Endometrium (tissue), 2 donors: ENCODE measurements around the gene BEX1.
"Not testable (repeated sequence)": the region's sequence is repeated elsewhere in the genome, so short reads cannot be mapped to it uniquely, and the experiment has no call there.

ENCODE experiments used
- FAIRE-seq: peaks from 2 replicates; lab custom pipeline; 2012; peaks lifted over from hg19 to GRCh38; lab: Jason Lieb, UNC
- donor health status: control.
- donor health status: control.

BEX1 gene

DNA sequence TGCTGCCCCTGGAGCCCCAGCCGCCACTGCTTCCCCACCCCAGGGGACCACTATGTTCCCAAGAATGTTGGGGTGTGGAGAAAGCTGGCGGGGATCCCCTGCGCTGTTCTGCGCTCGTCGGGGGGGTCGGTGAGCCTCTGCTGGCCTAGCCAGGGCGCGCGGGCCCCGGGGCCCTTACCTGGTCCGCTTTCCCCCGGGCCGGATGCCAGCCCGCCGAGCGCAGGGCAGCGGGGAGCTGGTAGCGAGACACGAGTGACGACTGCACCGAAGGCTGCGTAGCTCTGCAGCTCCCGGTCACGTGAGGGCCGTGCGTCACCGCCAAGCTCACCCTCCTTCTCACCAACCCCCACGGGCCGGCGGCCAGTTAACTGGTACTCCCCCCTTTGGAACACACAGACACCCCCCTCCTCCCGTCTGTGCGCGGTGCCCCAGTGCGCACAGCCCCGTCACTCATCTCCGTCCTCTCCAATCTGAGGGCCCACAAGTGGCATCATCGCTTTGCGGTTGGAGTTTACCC lies at the start of gene BEX1:
Gene BEX1, minus strand, starts transcription at position 254 of the 517 bp plus-strand sequence. CDS start 897 bp downstream, outside the sequence.
- no peak for FAIRE-seq

DNA sequence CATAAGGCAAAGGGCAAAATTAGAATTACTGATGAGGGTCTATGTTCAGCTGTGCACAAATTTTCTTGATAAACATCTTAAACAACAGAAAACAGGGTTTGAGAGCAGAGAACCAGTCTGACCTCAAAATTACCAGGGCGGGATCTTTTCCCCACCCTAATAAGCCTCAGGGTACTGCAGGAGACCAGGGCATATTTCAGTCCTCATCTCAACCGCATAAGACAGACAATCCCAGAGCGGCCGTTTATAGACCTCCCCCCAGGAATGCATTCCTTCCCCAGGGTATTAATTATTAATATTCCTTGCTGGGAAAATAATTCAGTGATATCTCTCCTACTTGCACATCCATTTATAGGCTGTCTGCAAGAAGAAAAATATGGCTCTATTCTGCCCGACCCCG lies 45.5 kb upstream of the BEX1 start:
- not testable (repeated sequence) for FAIRE-seq

DNA sequence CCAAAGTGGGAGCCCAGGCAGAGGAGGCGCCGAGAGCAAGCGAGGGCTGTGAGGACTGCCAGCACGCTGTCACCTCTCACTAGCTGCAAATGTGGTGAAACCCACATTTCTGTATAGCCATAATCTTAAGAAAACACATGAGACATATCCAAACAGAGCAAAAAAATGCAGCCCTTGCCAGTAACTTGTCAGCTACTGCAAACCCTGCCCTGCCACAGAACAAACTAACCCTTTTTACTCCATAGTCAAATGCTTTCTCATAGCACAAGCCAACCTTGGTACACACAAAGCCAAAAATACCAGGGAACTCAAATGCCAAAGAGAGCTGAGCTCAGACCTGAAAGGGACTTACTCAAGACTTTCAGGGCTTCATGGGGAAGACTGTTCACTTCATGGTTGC lies 43.9 kb upstream of the BEX1 start:
- FAIRE-seq, result no peak

DNA sequence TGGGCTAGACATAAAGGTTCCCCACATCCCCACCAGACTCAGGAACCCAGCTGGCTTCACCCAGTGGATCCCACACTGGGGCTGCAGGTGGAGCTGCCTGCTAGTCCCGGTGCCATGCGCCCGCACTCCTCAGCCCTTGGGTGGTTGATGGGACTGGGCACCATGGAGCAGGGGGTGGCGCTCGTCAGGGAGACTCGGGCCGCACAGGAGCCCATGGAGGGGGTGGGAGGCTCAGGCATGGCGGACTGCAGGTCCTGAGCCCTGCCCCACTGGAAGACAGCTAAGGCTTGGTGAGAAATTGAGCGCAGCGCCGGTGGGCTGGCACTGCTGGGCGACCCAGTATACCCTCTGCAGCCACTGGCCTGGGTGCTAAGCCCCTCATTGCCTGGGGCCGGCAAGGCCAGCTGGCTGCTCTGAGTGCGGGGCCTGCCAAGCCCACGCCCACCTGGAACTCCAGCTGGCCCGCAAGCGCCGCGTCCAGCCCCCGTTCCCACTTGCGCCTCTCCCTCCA lies 43.3 kb upstream of the BEX1 start:
- FAIRE-seq, result not testable (repeated sequence)

DNA sequence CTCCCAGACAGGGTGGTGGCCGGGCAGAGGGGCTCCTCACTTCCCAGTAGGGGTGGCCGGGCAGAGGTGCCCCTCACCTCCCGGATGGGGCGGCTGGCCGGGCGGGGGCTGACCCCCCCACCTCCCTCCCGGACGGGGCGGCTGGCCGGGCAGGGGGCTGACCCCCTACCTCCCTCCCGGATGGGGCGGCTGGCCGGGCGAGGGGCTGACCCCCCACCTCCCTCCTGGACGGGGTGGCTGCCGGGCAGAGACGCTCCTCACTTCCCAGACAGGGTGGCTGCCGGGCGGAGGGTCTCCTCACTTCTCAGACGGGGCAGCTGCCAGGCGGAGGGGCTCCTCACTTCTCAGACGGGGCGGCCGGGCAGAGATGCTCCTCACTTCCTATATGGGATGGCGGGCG lies 40.4 kb upstream of the BEX1 start:
- FAIRE-seq, result not testable (repeated sequence)

DNA sequence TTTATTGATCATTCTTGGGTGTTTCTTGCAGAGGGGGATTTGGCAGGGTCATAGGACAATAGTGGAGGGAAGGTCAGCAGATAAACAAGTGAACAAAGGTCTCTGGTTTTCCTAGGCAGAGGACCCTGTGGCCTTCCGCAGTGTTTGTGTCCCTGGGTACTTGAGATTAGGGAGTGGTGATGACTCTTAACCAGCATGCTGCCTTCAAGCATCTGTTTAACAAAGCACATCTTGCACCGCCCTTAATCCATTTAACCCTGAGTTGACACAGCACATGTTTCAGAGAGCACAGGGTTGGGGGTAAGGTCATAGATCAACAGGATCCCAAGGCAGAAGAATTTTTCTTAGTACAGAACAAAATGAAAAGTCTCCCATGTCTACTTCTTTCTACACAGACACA lies 39.9 kb upstream of the BEX1 start:
- not testable (repeated sequence) for FAIRE-seq

DNA sequence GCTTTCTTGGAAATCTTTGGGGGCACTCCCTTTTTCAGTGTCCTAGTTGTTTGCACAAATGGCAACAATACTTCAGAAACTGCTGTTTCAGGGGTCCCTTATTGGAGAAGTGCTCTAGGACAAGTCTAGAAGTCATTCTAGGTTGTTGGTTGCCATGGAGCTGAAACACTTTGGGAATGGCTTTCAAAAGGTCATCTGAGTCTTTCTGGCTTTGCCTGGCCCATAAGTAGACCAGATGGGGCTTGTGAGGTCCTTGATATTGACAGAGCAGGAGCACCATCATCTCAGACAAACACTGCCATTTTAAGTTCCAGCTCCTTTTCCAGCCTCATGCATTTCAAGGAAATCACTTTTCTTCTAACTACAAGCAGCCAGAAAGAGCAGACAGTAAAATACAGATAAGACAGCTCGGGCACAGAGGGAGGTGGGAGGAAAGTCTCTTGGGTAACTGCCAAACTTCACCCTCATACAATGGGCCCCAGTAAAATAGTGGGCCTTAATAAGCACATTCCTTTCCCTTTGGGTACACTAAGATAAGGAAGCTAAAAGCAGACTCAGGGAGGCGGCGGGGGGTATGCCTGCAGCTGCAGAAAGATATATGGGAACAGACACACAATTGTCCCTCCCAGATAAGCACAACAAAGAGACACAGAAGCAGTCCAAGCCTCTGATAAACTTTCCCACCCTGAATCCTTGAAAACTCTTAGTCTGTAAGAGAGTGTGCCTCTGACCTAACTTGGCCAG lies 37.5 kb upstream of the BEX1 start:
- no peak for FAIRE-seq

DNA sequence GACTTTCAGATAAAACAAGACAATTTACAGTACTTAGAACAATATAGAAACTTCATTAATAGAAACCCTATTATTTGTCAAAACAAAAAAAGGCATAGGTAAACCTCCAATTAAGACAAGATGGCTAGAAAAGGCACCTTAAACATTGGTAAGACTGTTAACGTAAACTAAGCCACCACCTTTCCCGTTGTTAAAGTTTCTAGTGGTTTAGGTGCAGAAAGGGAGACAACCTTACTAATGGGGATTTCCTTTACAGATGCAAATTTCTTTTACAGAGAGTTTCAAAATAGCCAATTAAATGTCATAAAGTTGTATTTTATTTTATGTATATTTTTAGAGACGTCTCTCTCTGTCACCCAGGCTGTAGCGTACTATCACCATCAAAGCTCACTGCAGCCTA lies 36.5 kb upstream of the BEX1 start:
- FAIRE-seq, result no peak

DNA sequence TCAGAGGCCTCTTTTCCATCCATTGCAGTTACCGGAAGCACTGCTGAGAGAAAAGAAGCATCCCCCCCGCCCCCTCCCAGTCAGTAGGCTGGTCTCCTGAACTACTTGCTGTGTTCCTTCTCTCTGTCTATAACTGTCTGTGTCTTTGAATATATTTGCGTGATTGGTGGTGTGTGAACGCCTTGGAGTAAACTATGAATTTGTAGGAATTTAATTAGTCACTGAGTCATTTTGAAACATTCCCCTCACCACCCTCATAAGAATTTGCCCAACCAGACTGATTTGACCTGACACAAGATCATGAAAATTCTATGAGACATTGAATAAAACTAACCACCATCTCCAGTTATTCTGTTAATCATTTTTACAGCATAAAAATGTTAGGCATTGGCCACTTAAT lies 35.7 kb upstream of the BEX1 start:
- FAIRE-seq, result no peak

DNA sequence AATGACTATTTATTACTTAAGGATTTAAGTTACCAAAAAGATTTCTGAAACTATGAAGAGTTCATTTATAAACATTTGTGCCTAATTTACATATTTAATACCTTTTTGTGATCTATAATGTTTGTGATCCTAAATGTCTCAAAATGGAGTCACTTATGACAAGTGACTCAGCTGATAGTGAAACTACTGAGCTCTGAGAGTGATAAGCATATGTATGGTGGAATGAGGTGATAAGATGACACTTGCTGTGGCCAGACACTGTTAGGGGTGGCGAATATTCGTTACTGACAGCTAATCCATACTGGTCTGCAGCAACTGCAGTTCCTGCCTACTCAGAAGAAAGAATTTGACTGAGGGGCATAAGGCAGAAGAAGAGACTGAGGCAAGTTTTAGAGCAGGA lies 34.5 kb upstream of the BEX1 start:
- FAIRE-seq, result no peak

DNA sequence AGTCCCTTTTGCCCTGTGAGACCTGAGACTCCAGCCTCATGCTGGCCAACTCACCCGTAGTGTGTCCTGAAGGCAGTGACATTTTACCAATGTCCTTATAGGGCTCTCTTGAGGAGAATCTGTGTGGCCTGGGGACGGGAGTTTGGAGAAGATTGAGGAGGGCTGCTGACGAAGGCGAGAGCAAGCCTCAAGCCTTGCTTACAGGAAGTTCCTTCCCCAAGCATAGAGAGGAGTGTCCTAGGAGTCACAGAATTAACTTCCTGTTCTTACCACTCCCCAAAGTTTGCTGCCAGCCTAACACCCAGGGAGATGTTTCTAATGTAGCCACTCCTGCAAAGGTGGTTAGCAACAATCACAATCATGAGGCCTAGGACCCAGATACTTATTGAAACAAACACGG lies 29.0 kb upstream of the BEX1 start, which contains the start of gene NXF3:
Gene NXF3, minus strand, starts transcription at position 202 of the 400 bp plus-strand sequence. Its CDS starts 120 bp downstream, at position 82.
- FAIRE-seq, result no peak

DNA sequence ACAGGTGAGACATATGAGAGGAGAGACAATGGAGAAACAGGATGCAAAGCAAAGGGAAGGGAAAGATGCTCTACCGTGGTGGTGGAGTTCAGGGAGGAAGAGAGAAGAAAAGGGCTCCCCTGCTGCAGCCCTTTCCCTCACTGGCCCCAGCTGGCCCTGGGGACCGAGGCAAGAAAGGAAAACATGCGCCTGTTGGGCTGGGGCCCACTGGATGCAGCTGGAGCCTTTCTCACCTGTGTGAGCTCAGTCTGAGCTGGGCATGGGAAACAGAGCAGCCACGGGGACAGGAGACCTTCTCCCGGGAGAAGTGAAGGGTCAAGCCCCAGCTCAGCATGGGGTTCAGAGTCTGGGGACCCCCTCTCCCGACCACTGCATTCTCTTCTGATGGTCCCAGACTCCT lies 17.1 kb upstream of the BEX1 start:
- no peak for FAIRE-seq

DNA sequence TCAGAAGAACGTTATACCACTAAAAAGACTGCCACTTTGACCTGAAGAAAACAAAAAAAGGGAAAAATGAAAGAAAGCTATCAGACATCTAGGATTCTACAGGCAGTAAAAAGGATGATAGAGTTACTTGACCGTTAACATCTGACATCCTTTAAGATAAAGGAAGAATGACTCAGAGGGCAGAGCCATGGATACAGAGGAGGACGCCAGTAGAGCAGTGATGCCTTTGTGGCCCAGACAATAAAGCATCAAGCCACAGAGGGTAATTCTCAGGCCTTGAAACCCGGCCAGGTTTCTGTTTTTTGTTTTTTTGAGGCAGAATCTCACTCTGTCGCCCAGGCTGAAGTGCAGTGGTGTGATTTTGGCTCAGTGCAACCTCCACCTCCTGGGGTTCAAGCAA lies 9.5 kb upstream of the BEX1 start:
- FAIRE-seq, result no peak

DNA sequence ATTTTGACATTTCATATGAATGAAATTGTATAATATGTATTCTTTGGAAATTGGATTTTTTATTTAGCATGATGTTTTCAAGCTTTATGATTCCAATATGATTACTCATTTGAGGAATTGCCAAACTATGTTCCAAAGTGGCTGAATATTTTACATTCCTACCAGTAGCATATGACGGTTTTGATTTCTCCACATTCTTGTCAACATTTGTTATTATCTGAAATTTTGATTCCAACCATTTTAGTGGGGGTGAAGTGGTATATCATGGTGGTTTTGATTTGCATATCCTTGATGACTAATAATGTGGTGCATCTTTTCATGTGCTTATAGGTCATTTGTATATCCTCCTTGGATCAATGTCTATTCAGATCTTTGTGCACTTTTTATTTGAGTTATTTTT lies 2.6 kb upstream of the BEX1 start:
- no peak for FAIRE-seq

DNA sequence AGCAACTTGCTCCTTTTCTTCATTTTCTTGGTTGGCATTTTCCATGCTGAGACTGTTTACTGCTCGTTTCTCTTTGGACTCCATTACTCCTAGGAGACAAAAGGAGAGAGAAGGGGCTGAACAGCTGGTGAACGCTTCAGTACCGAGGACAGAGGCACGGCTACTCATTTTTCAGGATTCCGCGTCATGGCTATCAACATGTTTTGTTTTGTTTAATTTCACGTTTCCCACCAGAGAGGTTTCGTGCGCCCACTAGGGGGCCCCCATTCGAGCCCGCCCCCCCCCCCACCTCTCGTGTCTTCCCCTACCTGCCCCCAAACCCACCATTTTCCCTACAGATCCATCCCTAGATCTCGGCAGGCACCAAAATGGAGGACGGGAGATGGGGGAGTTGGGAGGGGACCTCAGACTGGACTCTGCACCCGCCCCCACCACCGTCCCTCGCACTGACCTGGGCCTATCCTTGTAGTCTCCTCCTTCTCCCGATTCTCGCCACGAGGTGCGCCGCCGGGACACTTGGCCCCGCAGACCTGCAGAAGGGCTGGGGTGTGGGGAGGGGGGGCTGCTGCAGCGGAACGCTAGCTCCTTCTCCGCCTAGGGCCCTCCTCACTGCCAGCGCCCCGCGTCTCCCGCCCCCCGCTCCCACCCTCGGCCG lies 653 bp downstream of the BEX1 start:
- no peak for FAIRE-seq

DNA sequence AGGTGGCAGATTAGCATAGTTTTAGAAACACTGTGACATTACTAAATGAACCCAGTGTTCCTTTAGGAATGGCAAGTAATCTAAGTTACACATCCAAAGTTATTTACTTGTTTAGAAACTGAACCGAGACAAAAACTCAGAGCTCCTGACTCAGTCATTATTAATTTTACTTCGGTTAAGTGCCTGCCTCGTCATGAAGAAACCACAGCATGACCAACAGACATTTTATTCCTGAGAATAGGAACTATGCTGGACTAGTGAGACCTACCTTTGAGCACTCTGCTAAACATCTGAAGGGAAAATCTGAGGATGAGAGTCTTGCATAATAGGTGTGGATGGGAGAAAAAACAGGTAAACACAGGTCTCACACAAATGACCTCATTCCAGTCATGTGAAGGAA lies 2.5 kb downstream of the BEX1 start:
- no peak for FAIRE-seq

DNA sequence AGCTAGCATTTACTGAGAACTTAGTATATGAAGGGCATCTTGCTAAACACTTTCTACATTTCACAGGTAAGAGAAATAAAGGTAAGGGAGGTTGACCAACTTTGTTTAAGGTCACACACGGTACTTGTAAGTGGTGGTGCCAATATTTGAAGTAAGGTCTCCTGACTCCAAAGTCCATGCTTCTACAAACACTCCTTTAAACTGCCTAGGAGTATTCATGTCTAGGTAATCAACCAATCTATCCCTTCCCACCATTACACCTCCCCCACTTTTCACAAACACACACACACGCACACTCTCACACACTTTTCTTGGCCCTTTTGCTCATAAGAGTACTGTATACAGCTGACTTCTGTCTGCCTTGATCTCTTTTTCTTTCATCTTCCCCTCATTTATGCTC lies 7.1 kb downstream of the BEX1 start:
- no peak for FAIRE-seq

DNA sequence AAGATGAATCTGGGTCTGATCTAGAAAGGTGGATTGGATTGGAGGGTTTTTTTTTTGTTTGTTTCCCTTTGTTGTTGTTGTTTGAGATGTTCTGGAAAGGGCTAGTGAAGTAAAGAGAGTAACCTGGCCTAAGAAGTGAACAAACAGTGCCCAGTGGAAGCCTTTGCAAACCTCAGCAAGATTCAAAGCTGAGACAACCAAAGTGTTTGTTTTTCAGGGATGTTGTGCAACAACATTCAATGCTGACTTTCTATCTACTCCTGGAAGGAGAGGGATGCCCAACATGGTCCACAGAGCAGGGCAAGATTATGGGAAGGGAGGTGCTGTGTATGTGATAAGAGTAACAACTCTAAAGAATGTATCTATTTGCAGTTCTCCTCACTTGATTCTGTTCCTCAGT lies 11.3 kb downstream of the BEX1 start:
- FAIRE-seq, result no peak

DNA sequence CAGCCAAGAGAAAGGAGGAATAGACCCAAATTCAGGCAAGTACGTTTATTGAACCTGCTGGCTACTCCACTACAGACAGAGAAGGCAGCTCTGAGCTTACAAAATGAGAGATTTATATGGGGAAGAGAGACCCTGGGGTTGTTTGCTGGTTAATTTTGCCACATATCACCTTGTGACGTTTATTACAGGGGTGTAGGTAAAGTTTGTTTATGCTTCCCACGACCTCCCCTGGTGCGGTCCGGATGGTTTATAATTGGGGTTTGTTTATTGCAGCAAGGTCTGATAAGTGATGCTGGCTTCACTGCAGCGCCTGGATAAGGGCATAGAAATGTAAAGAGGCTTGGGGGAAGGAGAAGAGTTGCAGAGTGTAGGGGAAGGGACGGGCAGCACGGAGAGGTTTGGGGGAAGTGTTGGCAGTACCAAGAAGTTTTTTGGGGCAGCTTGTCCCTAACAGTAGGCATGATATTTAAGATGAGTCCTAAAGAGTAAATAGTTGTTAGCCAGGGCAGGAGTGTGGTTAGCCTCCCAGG lies 12.6 kb downstream of the BEX1 start:
- no peak for FAIRE-seq

DNA sequence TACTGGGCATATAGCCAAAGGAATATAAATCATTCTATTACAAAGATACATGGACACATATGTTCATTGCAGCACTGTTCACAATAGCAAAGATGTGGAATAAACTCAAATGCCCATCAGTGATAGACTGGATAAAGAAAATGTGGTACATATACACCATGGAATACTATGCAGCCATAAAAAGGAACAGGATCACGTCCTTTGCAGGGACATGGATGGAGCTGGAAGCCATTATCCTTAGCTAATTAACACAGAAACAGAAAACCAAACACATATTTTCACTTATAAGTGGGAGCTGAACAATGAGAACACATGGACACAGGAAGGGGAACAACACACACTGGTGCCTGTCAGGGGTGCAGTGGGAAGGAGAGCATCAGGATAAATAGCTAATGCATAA lies 30.6 kb downstream of the BEX1 start:
- FAIRE-seq, result not testable (repeated sequence)

DNA sequence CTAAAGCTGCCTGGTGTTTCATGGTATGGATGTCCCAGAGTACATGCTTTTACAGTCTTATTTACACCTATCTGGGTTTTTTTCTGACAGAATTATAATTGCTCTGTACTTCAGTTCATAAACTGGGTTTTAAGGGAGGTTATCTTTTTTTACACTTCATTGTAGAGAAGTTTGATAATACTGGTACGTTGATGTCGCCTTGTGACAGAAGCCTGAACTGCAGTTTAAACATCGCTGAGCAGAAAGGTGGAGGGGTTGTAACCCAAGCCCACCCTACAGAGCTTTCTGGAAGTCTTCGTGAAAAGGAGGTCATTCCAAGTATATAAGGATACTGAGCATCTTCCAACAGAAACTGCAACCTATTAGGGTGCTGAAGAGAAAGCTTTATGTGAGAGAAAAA lies 46.4 kb downstream of the BEX1 start:
- no peak for FAIRE-seq

DNA sequence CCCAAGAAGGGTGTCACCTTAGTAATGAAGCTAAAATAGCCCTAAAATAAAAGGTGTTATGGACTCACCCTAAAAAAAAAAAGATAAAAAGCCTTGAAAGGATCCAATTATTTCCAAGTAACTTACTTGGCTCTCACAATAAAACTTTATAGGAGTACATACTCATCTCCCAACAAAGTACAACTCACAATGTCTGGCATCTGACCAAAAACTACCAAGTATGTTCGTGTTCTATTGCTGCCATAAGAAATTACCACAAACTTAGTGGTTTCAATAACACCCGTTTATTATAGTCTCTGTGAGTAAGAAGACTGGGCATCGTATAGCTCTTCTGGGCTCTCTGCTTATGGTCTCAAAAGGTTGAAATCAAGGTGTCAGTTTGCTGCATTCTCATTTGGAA lies 51.0 kb downstream of the BEX1 start:
- no peak for FAIRE-seq
